NCI-H524 (cell line): ENCODE data around the gene MAP4K4.
"Not testable (repeated sequence)": the region's sequence is repeated elsewhere in the genome, so short reads cannot be mapped to it uniquely, and the experiment has no call there.

Source experiments
- DNase-seq, 2 experiments: peaks; one replicate each; lab custom pipeline; 2025; lab: John Stamatoyannopoulos, UW

MAP4K4 gene

DNA sequence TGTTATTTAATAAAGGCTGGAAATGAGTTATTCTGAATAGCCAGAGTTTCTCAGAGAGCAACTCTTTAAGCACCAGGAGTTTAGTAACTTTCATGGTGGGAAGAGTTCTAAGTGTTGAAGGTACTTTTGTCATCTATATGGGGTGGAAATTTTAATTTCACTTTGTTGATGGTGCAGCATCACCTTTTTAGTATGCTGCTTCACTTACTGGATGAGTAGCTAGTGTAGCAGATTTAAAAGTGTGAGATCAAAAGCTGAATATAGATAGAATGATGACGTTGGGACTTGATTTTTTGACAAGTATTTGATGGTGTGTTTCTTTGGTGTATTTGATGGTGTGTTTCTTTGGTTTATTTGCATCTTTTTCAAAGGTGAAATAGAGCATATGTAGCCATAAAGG, 47.3 kb downstream of the MAP4K4 start:
- DNase-seq, result no peak

DNA sequence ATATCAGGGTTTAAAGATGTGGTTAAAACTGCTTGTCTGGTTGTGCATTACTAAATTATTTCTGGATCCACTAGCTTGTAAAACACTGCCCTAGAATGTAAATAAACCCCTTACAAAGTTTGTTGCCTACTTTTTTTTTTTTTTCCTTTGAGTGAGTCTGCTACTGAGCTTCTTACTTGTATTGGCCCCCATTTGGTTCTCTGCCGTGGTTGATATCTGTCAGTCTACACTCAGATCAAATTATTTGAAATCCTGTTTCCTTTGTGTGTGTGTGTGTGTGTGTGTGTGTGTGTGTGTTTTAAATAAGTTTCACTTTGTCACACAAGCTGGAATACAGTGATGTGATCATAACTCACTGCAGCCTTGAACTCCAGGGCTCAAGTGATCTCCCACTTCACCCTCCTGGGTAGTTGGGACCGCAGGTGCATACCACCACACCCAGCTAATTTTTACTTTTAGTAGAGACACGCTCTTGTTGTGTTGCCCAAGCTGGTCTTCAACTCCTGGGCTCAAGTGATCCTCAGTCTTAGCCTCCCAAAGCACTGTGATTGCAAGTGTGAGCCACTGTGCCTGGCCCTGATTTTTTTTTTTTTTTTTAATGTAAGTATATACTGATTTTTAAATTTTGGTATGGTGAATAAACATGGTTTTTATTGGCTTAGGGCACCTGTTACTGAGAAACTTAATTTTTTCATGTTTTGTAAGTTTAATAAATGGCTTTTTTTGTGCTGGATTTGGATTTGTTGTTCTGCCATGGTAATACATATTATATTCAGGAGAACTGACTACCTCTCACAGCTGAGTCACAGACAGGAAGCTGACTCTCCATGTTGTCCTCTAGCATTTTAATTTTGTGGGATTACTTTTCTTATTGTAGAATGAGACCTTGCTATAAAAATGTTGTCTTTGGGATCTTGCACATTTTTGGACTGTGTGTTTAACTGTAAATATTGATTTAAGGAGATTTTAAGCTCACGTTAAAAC, 48.5 kb downstream of the MAP4K4 start:
- no peak for DNase-seq

DNA sequence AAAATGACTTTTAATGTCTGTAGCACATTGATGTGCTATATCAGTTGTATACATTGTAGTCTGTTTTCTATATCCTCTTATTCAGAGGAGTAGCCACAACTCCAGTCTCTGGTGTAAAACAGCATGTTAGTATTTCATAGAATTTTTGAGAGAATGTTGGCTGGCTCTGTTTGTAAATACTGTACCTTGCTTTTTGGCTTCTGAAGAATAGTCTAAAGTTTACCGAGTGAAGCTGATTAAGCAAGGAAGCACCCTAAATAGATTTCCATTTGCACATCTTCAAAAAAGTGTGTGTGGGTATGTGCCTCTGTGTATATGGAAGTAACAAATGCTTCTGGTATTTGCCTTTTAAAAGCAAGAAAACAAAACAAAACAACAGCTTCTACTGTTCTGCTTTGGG, 50.5 kb downstream of the MAP4K4 start:
- DNase-seq, result no peak

DNA sequence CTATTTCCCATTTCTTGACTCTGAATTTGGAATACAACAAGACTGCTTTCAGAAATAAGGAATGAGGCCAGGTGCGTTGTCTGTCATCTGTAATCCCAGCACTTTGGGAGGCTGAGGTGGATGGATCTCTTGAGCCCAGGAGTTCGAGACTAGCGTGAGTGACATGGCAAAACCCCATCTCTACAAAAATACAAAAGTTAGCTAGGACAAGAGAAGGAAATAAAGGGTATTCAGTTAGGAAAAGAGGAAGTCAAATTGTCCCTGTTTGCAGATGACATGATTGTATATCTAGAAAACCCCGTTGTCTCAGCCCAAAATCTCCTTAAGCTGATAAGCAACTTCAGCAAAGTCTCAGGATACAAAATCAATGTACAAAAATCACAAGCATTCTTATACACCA, 51.0 kb downstream of the MAP4K4 start:
- not testable (repeated sequence) for DNase-seq

DNA sequence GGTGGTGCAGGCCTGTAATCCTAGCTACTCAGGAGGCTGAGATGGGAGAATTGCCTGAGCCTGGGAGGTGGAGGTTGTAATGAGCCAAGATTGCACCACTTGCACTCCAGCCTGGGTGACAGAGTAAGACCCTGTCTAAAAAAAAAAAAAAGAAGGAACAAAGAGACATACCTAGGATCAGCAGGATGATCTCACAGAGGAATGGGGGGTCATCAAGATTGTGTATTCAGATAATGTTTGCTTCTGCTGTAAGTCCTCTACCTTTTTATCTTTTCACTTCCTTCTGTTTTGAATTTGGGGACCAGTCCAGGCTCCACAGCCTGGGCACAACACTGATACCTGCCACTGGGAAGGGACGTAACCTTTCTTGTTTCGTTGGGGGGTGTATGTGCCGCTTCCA, 53.2 kb downstream of the MAP4K4 start:
- no peak for DNase-seq

DNA sequence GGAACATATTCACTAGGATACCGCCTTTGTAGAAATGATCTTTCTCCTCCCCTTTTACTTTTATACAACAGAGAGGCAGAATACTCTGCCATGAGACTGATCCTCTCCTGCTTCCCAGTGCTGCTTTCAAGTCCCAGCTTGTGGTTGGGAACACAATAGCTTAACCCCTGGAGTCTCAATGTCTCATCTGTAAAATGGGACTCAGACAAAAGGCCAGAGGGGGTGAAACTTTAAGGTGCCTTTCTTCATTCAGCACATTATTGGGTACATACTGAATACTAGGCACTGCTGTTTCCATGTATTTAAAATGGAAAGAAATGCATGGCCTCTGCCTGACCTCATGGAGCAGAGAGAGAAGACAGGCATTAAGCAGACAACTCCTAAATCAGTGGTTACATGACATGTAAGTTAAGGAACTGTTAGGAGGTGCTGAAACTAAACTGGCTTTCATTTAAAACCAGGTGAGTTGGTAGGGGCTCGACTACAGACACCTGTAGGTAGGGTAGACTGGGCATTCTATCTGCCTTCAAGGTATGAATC, 53.8 kb downstream of the MAP4K4 start:
- no peak for DNase-seq

DNA sequence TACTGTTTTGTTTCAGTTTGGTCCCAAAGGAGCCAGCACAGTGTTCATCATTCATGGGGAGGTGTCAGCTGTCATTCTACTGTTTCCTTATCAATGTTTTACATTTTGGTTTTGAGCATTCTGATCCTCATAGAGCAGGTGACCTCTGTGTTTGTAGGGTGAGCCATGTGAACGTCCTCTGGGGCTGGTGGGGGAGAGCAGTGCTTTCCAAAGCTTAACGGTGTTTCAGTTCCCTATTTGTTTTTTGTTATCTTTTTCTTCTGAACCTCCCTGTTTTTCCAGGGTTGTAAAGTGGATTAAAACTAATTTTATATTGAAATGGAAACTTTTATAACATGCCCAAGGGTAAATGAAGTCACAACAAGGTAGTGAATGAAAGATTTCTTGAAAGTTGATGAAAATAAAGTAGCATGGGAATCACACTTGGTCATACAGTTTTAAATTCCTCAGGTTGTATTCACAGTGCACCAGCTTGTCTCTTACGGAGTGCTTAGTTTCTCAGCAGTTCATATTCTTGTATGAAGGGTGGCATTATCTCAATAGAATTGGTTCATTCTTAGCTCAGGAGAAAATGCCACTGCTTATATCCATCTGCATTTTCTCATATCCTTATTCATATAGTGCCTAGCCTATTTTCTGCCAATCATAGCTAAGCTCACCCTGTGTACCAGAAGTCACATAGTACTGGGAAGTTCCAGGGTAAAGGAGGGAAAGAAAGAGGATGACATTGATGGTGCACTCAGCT, 54.5 kb downstream of the MAP4K4 start:
- DNase-seq, result no peak

DNA sequence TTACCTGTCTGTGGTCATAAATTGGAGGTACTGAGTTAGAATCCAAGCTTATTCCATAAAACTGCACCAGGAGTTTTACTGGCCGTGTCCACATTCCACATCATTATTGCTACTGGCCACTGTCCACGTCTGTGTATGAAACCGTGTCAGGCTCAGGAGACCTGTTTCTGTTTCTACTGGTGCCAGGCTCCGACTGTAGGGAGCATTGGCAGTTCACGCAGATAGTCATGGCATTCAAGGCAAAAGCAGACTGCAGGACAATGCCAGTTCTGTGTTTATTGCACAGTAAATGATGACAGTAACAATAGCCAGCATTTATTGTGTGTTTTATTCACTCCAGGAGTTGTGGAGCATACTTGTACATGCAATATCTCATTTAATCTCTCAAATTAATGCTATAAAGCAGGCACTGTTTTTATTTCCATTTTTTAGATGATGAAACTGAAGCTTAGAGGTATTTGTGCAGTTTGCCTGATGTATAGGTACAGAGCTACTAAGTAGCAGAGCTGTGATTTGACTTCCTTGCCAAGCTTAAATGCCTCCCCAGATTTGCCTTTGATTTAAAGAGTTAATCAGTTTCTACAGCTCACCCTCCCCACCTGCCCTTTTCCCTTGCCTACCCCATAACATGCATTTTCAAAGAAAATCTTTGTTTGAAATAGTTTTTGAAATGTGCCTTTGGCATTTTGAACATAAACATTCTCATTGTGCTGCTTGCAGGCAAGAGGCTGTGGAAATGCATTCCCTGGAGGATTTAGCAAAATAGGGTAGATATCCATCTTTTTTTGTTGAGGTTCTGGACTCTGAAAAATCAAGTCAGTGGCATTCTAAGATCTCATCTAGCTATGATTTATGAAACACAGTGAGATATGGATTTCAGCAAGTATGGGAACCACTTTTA, 55.5 kb downstream of the MAP4K4 start:
- no peak for DNase-seq

DNA sequence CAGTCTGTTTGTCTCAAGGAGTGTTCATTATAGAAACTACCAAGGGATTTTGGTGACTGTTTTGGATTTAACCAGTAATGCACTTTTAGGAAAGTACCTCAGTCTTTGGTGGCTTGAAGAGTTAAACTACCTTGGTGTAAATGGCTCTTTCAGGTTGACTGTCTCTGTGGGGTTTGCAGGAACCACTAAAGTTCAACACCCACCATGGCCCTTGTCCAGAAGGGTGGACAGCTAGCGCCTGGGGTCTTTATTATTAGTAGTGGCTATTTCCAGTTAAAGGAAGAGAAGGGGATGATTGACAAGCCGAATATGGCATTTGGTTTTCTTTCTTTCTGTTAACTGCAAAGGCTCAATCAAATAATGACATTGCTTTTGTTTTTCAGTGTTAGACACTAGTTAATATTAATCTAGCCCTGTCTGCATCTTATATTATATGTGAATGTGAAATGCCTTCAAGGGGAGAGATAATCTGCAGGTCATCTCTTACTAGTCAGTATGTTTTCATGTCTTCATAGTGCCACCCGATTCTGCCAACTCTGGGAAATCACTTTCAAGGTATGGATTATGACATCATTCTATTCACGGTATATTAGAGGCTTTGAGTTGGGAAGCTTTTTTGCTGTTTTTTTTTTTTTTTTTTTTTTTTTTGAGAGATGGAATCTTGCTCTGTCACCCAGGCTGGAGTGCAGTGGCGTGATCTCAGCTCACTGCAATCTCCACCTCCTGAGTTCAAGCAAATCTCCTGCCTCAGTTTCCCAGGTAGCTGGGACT, 56.4 kb downstream of the MAP4K4 start:
- DNase-seq, result no peak

DNA sequence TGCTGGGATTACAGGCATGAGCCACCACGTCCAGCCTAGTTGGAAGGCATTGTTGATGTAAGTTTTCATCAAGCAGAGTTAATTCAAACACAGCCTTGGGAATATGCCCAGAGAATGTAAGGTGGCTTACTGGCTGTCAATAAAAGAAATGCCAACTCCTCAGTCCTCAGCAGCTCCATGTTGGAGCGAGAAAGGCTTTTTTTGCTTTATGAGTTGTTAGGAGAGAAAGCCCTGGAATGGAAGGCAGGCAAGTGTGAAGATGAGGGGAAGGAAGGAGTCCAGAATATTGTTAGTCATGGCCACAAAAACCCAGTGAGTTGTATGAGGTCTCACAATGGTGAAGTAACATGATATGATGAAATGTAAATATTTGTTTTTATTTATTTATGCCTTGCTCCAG, 57.1 kb downstream of the MAP4K4 start:
- DNase-seq, result no peak

DNA sequence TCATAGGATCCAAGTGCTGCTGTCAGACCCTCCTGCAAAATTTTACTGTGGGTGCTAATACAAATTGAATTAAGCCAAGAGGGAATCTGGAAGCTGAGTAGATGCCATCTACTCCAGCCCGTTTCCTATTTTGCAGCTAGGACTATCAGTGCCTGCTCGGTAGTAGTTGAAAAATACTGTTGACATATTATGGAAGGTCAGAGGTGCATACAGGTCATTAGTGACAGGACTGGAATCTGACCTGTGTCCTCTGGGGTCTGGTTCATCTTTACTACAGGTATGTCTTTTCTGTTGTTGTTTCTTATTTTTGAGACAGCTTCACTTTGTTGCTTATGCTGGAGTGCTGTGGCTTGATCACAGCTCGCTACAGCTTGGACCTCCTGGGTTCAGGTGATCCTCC, 58.8 kb downstream of the MAP4K4 start:
- DNase-seq, result no peak

DNA sequence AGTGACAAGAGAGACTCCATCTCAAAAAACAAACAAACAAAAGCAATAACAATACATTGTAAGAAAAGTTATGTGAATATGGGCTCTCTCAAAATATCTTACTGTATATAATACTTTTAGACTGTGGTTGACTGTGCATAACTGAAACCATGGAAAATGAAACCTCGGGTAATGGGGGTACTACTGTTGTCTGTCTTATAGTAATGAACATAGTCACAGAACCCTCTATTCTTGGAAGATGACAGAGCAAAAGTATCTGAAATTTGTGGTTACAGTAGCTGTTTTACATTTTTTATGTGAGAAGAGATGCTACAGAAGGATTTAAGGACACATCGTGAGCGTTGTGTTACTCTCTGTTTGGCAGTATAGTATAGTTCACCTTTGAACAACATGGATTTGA, 60.5 kb downstream of the MAP4K4 start:
- no peak for DNase-seq

DNA sequence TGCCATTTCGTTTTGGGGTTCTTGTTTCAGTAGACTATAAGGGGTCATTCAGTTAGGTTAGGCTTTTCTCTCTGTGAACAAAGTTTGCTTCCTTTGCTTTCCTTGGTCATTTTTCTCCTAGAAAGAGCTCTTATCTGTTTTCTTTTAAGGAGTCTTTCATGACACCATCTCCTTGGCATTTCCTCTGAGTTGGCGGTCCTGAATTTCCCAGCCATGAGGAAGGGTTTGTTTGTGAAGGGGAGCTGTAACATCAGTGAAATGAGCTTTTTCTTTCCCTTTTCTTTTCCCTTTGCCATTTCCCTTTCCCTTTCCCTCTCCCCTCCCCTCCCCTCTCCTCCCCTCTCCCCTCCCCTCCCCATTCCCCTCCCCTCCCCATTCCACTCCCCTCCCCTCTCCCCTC, 61.7 kb downstream of the MAP4K4 start:
- no peak for DNase-seq

DNA sequence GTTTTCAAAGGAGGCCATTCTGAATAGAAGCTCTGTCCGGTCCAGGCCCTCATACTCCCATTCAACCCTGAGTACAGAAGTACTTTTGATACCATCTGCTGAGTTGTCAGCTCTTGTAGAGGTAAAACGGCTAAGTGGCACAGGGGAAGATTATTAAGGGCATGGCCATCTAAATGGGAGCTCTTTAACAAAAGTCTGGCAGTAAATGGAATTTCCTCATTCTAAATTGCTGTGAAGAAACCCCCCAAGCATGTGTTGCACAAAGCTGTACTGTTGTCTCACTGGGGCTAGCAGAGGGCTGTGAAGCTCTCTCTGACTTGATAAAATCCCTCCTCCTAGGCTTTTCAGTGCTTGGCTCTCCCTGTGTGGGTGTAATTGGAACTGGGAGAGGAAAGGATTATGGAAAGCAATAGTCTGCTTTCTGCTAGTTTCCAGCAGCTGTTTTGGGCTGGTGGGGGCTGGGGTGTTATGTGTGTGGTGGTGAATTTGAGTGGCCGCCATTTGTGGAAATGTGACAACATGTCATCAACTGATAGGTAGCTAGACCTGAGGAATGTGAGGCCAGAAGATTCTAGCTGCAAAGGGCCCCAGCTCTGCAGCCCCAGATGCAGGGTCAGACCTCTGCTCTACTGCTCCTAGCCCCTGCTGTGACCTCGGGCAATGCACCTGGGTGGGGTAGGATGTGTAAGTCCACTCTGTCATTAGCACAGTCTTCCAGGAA, 65.1 kb downstream of the MAP4K4 start:
- DNase-seq, result peak; percentile 88 to 89

DNA sequence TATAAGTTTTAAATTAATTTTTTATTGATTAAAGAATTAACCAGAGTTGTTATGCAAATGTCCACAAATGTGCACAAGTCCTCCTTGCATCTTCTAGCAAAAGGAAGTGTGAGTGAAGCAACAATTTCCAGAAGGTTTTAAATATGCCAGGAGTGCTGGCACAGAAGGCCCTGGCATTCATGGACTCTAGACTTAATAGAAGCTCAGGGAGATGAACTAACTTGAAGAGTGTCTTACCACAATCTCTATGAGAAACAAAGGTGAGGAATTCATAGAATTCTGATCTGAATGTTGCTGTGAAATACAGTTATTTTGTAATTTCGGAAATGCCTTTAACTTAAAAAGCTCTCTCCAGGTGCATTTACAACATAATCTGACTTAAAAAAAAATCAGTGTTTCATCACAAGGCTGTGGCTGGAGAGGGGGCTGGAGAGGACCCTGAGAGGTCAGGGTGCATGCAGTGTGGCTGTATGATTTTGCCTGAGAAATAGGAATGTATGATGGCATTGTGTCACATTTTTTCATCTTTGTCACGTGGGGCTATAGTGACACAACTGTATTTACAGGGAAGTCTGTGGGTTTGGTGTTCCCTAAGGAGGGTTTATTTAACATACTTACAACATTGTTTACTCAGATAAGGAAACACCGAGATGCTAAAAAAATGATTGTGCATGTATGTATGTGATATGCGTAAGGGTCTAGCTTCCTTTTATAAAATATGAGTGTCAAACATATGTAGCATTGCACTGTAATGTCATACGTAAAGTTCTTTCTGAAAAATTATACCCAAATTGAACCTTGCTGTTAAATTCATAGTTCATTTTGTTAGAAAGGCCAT, 66.2 kb downstream of the MAP4K4 start:
- peak in 1 of 2 experiments; percentile 1 for DNase-seq

DNA sequence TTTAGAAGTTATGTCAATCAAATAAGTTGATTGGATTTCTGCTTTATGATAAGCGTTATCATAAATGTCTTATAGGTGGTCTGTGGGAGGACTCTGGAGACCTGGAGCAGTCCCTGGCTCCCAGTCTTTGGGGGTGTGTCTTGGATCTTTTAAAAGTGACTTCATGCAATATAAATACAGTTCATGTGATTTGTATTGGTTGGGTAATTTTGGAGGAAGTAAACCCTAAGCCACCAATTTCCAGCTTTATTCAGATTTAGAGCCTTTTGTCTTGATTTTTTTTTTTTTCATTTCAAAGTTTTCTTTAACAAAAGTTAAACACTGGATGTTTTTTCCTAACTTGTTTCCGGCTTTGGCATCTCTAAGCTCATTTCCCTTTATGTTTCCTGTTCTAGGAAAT, 68.8 kb downstream of the MAP4K4 start:
- no peak for DNase-seq

DNA sequence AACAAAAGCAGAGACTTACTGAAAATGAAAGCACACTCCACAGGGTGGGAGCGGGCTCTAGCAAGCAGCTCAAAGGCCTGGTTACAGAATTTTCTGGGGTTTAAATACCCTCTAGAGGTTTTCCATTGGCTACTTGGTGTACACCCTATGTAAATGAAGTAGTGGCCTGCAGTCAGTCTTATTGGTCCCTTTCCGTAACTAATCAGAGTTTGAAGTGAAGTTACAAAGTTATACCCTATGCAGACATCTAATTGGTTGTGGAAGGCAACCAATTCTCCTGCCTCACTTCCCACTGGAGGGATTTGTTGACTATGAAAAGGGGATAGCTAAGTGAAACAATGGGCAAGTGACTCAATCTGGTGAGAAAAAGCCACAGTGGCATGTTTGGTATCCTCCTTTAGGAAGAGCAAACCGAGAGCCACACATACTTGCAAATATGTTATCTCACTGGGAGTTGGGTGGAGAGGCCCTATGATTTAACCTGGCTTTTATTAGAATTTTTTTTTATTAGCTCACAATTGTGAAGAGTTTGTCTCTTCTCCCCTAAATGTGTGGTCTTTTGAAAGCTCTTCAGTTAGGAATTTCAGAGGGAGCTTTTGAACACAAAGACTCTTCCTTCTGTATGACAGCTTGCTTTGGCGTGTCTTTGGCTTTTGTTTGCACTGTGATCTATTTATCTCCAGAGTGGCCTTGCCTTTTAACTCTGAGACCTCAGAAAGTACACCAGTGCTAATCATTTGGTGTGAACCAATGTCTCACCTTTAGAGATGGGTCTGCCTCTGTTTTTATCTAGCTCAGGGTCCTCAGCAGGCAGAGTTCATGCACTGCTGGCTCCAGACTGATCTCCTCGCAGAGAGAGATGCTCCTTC, 69.6 kb downstream of the MAP4K4 start:
- DNase-seq, result peak in 1 of 2 experiments; percentile 15

DNA sequence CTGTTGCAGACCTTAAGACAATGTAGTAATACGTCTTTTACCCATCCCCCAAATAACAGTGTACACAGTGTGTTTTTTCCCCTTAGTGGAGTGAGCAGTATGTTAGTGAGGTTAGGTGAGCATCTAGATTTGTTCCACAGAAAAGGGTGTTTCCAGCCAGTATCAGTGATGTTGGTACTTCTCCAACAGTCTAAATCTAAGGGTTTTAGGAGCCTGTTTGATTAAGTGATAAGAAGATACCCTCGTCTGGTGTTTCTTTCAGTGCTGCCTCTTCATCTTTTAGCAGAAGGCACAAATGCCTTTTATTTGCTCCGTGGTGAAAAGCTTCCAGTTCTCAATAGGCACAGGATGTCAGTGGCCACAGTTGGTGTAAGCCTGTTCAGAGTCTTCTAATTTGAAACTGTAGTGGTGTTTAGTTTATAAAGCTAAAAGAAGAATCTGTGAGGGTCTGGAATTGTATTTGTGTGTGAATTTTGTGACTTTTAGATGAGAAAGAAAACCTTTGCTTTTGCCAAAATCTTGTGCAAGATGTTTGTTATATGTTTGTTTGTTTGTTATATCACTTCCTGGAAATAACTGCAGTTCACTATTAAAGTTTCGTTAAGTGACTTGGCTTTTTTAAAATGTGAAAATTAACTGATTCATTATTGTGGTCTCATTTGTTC, 71.2 kb downstream of the MAP4K4 start:
- DNase-seq, result peak in 1 of 2 experiments; percentile 53
